Endothelial cell of umbilical vein (primary cell): ENCODE results near the gene MPP4.

Experiments
- EZH2 ChIP-seq: IDR thresholded peaks from 2 replicates; pipeline ENCODE4 v1.6.1; 2012; ENCODE audit warnings: borderline replicate concordance, low read depth, mild to moderate bottlenecking, moderate library complexity, low read length, inconsistent platforms; ENCODE audit not compliant: severe bottlenecking
- MAX ChIP-seq: IDR thresholded peaks from 2 replicates; pipeline ENCODE4 v1.6.1; 2011; ENCODE audit not compliant: insufficient read depth, insufficient read length
- MYC ChIP-seq: IDR thresholded peaks from one replicate; pipeline ENCODE4 v1.6.1; 2011; ENCODE audit warnings: mild to moderate bottlenecking, low read depth, low read length
- POLR2A ChIP-seq: IDR thresholded peaks from 2 replicates; pipeline ENCODE4 v1.6.1; 2012; ENCODE audit warnings: low read depth, mild to moderate bottlenecking, control low read depth, low read length
- POLR2AphosphoS5 ChIP-seq: IDR thresholded peaks from 2 replicates; pipeline ENCODE4 v1.6.1; 2012; ENCODE audit warnings: low read depth, mild to moderate bottlenecking, control low read depth, low read length, moderate library complexity; ENCODE audit not compliant: insufficient read depth
- TF ChIP-seq, protein P1 (sequence below), 2 donors: IDR thresholded peaks; 1 replicate in 1 of 2; 2 replicates in 1 of 2; pipeline ENCODE4 v1.5.1; 2011; ENCODE audit warnings: low read length in 2 of 2, mild to moderate bottlenecking in 2 of 2, moderate library complexity in 2 of 2, control low read depth in 1 of 2, inconsistent platforms in 1 of 2, low read depth in 1 of 2; ENCODE audit not compliant: insufficient read depth in 1 of 2; ENCODE audit errors: extremely low read depth in 1 of 2

DNA sequence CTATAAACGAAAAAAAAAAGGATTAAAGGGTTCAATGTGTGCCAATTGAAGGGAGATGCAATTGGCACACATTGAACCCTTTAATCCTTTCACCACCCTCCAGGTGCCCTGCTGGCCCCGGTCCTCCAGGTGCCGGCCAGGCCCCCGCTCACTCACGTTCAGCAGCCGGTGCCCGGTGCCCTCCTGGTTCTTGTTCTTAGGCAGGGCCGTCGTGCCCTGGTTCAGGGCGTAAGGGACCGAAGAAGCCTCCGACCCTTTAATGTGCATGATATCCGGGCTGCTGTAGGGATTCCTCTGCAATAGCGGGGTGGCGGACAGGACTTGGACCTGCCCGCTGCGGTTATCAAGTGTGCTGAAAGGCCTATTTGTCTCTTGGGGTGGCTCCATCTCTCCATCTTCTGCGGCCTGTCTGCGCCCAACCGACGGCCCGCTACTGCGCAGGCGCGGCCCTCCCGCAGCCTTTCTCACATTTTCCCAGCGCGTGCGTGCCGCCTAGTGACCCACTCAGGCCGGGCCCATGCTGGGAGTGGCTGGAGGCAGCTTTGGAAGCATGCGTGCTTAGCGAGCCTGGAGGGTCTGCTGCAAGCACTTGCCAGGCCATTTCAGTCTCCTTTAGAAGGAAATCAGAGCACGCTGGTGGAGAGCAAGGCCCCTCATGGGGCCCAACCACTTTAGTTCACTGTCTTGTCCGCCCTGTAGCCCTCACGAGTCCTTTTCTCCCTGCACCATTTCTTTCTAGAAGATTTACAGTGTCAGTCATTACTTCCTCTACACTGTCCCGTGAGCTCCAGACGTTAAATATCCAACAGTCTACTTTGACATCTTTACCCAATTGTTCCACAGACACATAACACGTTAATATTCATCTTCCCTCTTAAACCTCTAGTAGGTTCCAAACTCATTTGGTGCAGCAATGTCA lies 79.4 kb downstream of the MPP4 start:
- TF ChIP-seq EZH2 (no peak), POLR2AphosphoS5 (no peak), MYC (no peak), POLR2A (no peak), MAX (no peak)
- TF ChIP-seq, protein P1, sequence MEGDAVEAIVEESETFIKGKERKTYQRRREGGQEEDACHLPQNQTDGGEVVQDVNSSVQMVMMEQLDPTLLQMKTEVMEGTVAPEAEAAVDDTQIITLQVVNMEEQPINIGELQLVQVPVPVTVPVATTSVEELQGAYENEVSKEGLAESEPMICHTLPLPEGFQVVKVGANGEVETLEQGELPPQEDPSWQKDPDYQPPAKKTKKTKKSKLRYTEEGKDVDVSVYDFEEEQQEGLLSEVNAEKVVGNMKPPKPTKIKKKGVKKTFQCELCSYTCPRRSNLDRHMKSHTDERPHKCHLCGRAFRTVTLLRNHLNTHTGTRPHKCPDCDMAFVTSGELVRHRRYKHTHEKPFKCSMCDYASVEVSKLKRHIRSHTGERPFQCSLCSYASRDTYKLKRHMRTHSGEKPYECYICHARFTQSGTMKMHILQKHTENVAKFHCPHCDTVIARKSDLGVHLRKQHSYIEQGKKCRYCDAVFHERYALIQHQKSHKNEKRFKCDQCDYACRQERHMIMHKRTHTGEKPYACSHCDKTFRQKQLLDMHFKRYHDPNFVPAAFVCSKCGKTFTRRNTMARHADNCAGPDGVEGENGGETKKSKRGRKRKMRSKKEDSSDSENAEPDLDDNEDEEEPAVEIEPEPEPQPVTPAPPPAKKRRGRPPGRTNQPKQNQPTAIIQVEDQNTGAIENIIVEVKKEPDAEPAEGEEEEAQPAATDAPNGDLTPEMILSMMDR (IDR thresholded peaks at IDR 0.05; ENCODE audit: extremely low read depth in 1 of 2, insufficient read depth in 1 of 2, low read depth in 1 of 2, low read length in 2 of 2), result peak; percentile 18 to 27
